Measurements from ENCODE around the gene CSTPP1.

Gene CSTPP1

DNA sequence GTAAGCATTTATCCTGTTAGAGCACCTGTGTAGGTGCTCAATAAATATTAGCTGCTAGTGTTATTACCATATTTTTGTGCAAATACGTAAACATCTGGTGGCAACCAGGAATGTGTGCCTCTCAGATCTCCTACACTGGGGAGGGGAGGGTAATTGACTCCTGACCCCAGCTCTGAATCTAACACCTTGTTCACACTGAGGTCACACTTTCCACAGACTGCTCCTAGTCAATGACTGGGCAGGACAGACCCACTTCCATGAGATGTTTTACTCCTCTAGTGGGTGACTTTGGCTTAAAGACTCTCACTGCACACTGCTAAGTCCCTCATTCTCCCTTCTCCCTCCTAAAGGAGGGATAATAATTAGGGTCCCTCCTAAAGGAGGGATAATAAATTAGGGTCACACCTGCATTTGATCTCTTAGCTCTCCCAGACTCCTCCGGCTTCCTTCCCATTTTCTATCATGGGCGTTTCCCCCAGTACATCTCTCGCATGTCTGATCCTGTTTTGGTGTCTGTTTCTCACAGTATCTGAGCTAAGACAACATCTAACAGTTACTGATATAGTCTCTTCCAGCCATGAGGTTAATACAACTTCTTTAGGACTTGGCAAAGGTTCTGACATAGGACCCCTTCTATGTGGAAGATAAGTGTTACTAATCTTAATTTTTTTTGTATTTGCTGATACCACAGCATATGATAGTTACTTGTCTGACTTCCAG, 8.0 kb downstream of the CSTPP1 start:
- no peak for DNase-seq (ENCODE audit: low read depth)
- TF ChIP-seq, protein P1, sequence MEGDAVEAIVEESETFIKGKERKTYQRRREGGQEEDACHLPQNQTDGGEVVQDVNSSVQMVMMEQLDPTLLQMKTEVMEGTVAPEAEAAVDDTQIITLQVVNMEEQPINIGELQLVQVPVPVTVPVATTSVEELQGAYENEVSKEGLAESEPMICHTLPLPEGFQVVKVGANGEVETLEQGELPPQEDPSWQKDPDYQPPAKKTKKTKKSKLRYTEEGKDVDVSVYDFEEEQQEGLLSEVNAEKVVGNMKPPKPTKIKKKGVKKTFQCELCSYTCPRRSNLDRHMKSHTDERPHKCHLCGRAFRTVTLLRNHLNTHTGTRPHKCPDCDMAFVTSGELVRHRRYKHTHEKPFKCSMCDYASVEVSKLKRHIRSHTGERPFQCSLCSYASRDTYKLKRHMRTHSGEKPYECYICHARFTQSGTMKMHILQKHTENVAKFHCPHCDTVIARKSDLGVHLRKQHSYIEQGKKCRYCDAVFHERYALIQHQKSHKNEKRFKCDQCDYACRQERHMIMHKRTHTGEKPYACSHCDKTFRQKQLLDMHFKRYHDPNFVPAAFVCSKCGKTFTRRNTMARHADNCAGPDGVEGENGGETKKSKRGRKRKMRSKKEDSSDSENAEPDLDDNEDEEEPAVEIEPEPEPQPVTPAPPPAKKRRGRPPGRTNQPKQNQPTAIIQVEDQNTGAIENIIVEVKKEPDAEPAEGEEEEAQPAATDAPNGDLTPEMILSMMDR (conservative IDR thresholded peaks at IDR 0.05; ENCODE audit: low read length) = no peak
- H3K4me3 ChIP-seq (ENCODE audit: low read length) = no peak overlapping the region

DNA sequence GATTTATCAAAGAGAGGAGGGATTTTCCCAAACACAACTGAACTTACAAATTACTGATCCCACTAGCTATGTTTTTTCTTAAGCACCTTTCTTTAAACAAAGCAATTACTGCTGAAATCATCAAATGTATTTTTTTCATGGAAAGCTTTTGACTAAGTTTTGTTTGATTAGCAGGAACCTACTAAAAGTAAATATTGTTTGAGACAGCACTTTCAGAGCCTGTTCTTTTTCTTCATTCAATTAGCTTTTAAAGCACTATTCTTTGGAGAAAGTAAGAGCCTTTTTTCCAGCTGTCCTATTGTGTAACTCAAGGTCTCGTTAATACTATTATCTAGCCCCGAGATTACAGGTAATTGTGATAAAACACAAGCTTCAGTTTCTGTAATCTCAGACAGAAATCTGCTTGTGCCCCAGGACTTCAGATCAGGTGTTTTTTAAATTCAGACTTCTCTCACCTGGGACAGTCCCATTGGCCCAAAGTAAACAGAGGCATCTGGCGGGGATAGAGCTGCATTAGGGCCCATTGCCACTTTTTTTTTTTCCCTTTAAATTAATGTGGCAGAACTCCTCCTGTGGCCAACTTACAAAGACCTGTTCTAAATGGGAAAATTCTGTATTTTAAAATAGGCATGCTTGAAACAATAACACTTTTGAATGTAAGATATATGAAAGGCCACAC, 11.0 kb downstream of the CSTPP1 start:
- no peak for DNase-seq (ENCODE audit: low read depth)
- H3K4me3 ChIP-seq (ENCODE audit: low read length) = no peak overlapping the region
- TF ChIP-seq, protein P1 (conservative IDR thresholded peaks at IDR 0.05; ENCODE audit: low read length) = no peak

- TF ChIP-seq, protein P1 (conservative IDR thresholded peaks at IDR 0.05; ENCODE audit: low read length) = no peak
- no peak overlapping the region for H3K4me3 ChIP-seq (ENCODE audit: low read length)
- DNase-seq (ENCODE audit: low read depth) = peak; percentile 75
Measured at GRCh38 chr11:46948378-46949131, 12.0 kb downstream of the CSTPP1 start.

DNA sequence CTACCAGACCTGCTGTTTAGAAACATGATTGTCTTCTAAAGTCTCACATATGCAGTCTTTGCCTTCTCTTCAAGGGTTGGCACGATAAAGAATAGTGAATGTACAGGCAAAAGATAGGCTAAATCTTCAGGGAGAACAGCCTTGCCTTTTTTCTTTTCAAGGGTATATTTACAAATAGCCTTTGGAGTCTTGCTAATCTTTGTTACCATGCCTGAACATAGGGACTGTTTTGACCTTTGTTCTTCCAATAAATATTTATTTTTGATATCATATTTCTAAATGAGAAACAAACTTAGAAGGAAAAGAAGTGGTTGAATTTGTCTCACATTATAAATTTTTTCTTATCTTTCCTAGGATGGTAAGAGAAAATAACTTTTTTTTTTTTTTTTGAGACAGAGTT, 12.7 kb downstream of the CSTPP1 start:
- H3K4me3 ChIP-seq (ENCODE audit: low read length) = no peak overlapping the region
- TF ChIP-seq, protein P1 (conservative IDR thresholded peaks at IDR 0.05; ENCODE audit: low read length) = no peak
- no peak for DNase-seq (ENCODE audit: low read depth)

GRCh38 chr11:46951864-46952263, 15.3 kb downstream of the CSTPP1 start:
- TF ChIP-seq, protein P1 (conservative IDR thresholded peaks at IDR 0.05; ENCODE audit: low read length) = no peak
- no peak for DNase-seq (ENCODE audit: low read depth)
- H3K4me3 ChIP-seq (ENCODE audit: low read length) = no peak overlapping the region

- DNase-seq (ENCODE audit: low read depth) = no peak
- TF ChIP-seq, protein P1 (conservative IDR thresholded peaks at IDR 0.05; ENCODE audit: low read length) = no peak
Measured at GRCh38 chr11:46952553-46952952, 16.0 kb downstream of the CSTPP1 start.

More at GRCh38 chr11:46952553-46952952, 16.0 kb downstream of the CSTPP1 start:
- no peak overlapping the region for H3K4me3 ChIP-seq (ENCODE audit: low read length)

Measured in AG10803 (cell line).